RWPE1 (cell line): ENCODE results near the gene PSPN.
A peak's percentile ranks its signal among the peaks of the same experiment; 100 is the strongest.
"Not testable (repeated sequence)": the region's sequence is repeated elsewhere in the genome, so short reads cannot be mapped to it uniquely, and the experiment has no call there.

ENCODE experiments used
- CTCF ChIA-PET: fragments of 350-600 bp; sonication (Branson Sonifier 250); formaldehyde crosslinking; extraction: SDS; loops from one replicate; lab custom pipeline; 2021; lab: Yijun Ruan, JAX
- POLR2A ChIA-PET: fragments of 400-600 bp; formaldehyde crosslinking; extraction: SDS; loops from one replicate; lab custom pipeline; 2020; ENCODE audit warnings: antibody characterized with exemption; ENCODE audit not compliant: low non-redundant PET; lab: Yijun Ruan, JAX
- DNase-seq: peaks from one replicate; pipeline ENCODE4 v3.0.0; 2012; ENCODE audit warnings: low spot score
- H3K27ac ChIP-seq: fragments of 450-650 bp; 2 replicates; pipeline ENCODE4 v1.5.1; 2017
- TF ChIP-seq, protein P1 (sequence below): fragments of 450-650 bp; conservative IDR thresholded peaks from 2 replicates; pipeline ENCODE4 v1.5.1; 2017; ENCODE audit warnings: low read depth, mild to moderate bottlenecking

Gene PSPN

DNA sequence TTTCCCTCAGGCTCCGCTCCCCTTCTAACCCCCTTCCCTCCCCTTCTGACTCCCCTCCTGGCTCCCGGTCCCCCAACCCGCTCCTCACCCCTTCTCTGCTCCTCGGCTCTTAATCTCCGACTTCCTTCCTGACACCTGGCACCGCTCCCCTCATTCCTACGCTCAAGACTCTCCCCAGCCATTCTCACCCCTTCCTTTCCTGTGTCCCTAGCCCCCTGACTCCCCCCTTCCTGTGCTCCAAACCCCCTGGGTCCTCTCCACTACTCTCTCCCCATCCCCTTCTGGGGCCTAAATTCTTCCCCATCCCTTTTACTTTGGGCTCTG is 13.7 kb downstream of the PSPN start:
- CTCF ChIA-PET = interaction anchor here (0.7 kb wide), 1 partner anchor 9 kb away, joined by 3 read pairs; no protein-coding TSS in a partner anchor
- POLR2A ChIA-PET = no interaction called here
- H3K27ac ChIP-seq = peak overlapping the region; percentile 85
- TF ChIP-seq, protein P1, sequence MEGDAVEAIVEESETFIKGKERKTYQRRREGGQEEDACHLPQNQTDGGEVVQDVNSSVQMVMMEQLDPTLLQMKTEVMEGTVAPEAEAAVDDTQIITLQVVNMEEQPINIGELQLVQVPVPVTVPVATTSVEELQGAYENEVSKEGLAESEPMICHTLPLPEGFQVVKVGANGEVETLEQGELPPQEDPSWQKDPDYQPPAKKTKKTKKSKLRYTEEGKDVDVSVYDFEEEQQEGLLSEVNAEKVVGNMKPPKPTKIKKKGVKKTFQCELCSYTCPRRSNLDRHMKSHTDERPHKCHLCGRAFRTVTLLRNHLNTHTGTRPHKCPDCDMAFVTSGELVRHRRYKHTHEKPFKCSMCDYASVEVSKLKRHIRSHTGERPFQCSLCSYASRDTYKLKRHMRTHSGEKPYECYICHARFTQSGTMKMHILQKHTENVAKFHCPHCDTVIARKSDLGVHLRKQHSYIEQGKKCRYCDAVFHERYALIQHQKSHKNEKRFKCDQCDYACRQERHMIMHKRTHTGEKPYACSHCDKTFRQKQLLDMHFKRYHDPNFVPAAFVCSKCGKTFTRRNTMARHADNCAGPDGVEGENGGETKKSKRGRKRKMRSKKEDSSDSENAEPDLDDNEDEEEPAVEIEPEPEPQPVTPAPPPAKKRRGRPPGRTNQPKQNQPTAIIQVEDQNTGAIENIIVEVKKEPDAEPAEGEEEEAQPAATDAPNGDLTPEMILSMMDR = no peak
- peak; percentile 20 for DNase-seq

DNA sequence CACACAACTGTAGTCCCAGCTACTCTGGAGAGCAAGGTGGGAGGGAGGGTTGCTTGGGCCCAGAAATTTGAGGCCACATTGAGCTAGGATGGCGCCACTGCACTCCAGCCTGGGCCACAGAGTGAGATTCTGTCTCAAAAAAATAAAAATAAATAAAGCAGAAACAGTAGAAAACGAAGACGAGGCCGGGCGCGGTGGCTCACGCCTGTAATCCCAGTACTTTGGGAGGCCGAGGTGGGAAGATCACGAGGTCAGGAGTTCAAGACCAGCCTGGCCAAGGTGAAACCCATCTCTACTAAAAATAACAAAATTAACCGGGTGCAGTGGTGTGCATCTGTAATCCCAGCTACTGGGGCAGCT is 14.9 kb downstream of the PSPN start:
- H3K27ac ChIP-seq = peak overlapping the region; percentile 85
- not testable (repeated sequence) for DNase-seq
- ChIA-PET CTCF (interaction anchor here (0.5 to 0.6 kb wide), 2 partner anchors 20 to 641 kb away, joined by 3 read pairs; partner anchors contain the start of gene LONP1), POLR2A (interaction anchor here (1.2 kb wide), 1 partner anchor 103 kb away, joined by 5 read pairs; the partner anchor contains the start of gene CRB3)

DNA sequence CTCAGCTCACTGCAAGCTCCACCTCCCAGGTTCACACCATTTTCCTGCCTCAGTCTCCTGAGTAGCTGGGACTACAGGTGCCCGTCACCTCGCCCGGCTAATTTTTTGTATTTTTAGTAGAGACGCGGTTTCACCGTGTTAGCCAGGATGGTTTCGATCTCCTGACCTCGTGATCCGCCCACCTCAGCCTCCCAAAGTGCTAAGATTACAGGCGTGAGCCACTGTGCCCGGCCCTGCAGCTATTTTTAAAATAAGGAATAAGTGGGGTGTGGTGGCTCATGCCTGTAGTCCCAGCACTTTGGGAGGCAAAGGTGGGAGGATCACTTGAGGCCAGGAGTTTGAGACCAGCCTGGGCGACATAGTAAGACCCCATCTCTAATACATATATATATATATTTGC is 15.3 kb downstream of the PSPN start:
- DNase-seq, H3K27ac ChIP-seq, CTCF ChIA-PET: not testable (repeated sequence)
- POLR2A ChIA-PET = interaction anchor here (1.2 kb wide), 1 partner anchor 104 kb away, joined by 5 read pairs; the partner anchor contains the start of gene CRB3

DNA sequence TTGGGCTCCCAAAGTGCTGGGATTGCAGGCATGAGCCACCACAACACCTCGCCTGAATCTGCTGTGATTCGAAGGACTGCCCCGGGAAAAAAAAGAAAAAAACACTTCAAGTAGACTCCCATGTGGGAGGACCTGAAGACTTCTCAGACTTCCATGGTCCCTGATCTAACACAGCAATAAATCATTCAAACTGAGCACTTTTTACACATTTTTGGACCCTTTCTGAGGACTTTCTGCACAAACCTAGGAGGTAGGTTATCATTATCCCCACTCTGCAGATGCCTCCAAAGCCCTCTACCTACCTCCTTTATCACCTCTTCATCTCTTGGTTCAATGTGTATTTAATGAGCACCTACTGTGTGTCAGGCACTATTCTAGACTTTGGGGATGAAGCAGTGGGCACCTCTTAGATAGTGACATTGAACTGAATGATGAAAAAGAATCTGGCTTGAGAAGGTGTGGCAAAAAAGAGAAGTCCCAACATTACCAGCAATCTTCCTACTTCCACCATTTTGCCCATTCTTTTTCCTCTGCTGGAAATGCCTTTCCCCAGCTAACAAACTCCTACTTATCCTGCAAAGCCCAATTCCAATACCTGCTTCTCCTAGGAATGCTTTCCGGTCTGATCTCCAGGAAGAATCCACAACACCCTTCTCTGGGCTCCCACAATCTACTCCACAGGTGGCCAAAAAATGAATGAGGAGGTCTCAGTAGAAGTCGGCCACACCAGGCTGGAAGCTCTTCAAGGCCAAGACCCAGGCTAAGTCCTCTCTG is 16.0 kb downstream of the PSPN start:
- ChIA-PET CTCF (no interaction called here), POLR2A (no interaction called here)
- DNase-seq = no peak
- TF ChIP-seq, protein P1 = no peak
- H3K27ac ChIP-seq = no peak overlapping the region

DNA sequence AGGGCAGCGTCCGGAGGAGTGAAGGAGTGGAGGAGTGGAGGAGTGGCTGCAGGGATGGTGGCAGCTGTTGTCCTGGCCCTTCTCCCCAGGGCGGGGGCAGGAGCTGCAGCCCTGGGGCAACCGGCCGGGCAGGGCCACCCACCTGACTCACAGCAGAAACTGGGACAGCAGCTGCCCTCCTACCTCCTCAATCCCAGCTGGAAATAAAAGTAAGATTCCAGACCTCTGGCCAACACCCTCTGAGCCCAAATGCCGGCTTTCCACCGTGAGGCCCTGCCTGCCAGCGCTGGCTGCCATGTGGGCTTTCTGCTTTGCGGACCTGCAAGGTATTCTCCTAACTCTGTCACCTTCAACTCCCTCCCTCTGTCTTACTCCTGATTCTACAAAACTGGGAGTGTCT is 17.7 kb downstream of the PSPN start:
- DNase-seq = no peak
- H3K27ac ChIP-seq = peak overlapping the region; percentile 40
- TF ChIP-seq, protein P1 = no peak
- ChIA-PET CTCF (no interaction called here), POLR2A (no interaction called here)

DNA sequence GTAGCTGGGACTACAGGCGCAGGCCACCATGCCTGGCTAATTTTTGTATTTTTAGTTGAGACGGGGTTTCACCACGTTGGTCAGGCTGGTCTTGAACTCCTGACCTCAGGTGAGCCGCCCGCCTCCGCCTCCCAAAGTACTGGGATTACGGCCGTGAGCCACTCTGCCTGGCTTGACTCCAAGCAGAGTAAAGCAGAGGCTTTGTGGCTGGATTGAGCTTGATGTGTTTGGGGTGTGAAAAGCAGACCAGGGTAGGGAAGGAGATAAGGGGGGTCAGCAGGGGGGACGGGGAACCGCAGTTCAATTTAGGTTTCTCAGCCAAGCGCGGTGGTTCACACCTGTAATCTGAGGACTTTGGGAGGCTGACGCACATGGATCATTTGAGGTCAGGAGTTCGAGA is 18.6 kb downstream of the PSPN start:
- no peak overlapping the region for H3K27ac ChIP-seq
- ChIA-PET CTCF (interaction anchor here (0.7 kb wide), 1 partner anchor 16 kb away, joined by 5 read pairs; no protein-coding TSS in a partner anchor), POLR2A (interaction anchor here (0.6 kb wide), 1 partner anchor 375 kb away, joined by 4 read pairs; no protein-coding TSS in a partner anchor)
- no peak for DNase-seq
- TF ChIP-seq, protein P1 = no peak

DNA sequence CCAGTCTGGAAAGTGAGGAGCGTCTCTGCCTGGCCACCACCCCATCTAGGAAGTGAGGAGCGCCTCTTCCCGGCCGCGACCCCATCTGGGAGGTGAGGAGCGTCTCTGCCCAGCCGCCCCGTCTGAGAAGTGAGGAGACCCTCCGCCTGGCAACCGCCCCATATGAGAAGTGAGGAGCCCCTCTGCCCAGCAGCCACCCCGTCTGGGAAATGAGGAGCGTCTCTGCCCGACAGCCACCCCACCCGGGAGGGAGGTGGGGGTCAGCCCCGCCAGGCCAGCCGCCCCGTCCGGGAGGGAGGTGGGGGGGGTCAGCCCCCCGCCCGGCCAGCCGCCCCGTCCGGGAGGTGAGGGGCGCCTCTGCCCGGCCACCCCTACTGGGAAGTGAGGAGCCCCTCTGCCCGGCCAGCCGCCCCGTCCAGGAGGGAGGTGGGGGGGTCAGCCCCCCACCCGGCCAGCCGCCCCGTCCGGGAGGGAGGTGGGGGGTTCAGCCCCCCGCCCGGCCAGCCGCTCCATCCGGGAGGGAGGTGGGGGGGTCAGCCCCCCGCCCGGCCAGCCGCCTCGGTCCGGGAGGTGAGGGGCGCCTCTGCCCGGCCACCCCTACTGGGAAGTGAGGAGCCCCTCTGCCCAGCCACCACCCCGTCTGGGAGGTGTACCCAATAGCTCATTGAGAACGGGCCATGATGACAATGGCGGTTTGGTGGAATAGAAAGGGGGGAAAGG is 20.3 kb downstream of the PSPN start:
- CTCF ChIA-PET, H3K27ac ChIP-seq, DNase-seq, POLR2A ChIA-PET: not testable (repeated sequence)
